ENCODE results near the gene DPP6.

The DPP6 gene

GRCh38 chr7:154646126-154647013 is 594.2 kb downstream of the DPP6 start:
- DNase-seq (ENCODE audit: extremely low read depth, low read depth), result no peak

GRCh38 chr7:154647625-154648024 is 595.4 kb downstream of the DPP6 start:
- DNase-seq (ENCODE audit: extremely low read depth, low read depth), result no peak
- no peak for TF ChIP-seq CTCF (IDR thresholded peaks at IDR 0.05; ENCODE audit: low read depth, low read length)

More at GRCh38 chr7:154646126-154647013, 594.2 kb downstream of the DPP6 start:
- no peak for TF ChIP-seq CTCF (IDR thresholded peaks at IDR 0.05; ENCODE audit: low read depth, low read length)

GRCh38 chr7:154649015-154649414 is 596.8 kb downstream of the DPP6 start:
- TF ChIP-seq CTCF (IDR thresholded peaks at IDR 0.05; ENCODE audit: low read depth, low read length), result no peak
- DNase-seq (ENCODE audit: extremely low read depth, low read depth), result no peak

- DNase-seq (ENCODE audit: extremely low read depth, low read depth), result no peak
- TF ChIP-seq CTCF (IDR thresholded peaks at IDR 0.05; ENCODE audit: low read depth, low read length), result no peak
These were observed 597.2 kb downstream of the DPP6 start for GRCh38 chr7:154649434-154649833.

GRCh38 chr7:154650275-154650674 is 598.1 kb downstream of the DPP6 start:
- DNase-seq (ENCODE audit: extremely low read depth, low read depth), result no peak
- TF ChIP-seq CTCF (IDR thresholded peaks at IDR 0.05; ENCODE audit: low read depth, low read length), result no peak

GRCh38 chr7:154651501-154651900 is 599.3 kb downstream of the DPP6 start:
- no peak for DNase-seq (ENCODE audit: extremely low read depth, low read depth)
- TF ChIP-seq CTCF (IDR thresholded peaks at IDR 0.05; ENCODE audit: low read depth, low read length), result no peak

- no peak for DNase-seq (ENCODE audit: extremely low read depth, low read depth)
- no peak for TF ChIP-seq CTCF (IDR thresholded peaks at IDR 0.05; ENCODE audit: low read depth, low read length)
These were observed 600.4 kb downstream of the DPP6 start for GRCh38 chr7:154652564-154652963.
